Nephron (organoid): ENCODE data around the gene NLRC4.
A peak's percentile ranks its signal among the peaks of the same experiment; 100 is the strongest.

Experiments used
- H3K27ac Mint-ChIP-seq, 3 experiments: 2 replicates each; pipeline ENCODE4 v1.8.0; 2020; ENCODE audit warnings: mixed read lengths in 3 of 3, mild to moderate bottlenecking in 2 of 3, moderate library complexity in 1 of 3
- H3K27me3 Mint-ChIP-seq: 2 replicates; pipeline ENCODE4 v1.8.0; 2021; ENCODE audit warnings: low read depth, mild to moderate bottlenecking, moderate library complexity, mixed read lengths
- H3K36me3 Mint-ChIP-seq: 2 replicates; pipeline ENCODE4 v1.8.0; 2020; ENCODE audit warnings: low read depth, mixed read lengths
- H3K4me1 Mint-ChIP-seq: 2 replicates; pipeline ENCODE4 v1.8.0; 2020; ENCODE audit warnings: mixed read lengths
- H3K4me3 Mint-ChIP-seq, 3 experiments: 2 replicates each; pipeline ENCODE4 v1.8.0; 2020; ENCODE audit warnings: mild to moderate bottlenecking in 3 of 3, mixed read lengths in 3 of 3, moderate library complexity in 2 of 3
- H3K9me3 Mint-ChIP-seq: 2 replicates; pipeline ENCODE4 v1.8.0; 2020; ENCODE audit warnings: mixed read lengths
- CTCF ChIP-seq, 3 experiments: fragments of 200-600 bp; sonication (generic); IDR thresholded peaks; one replicate each; pipeline ENCODE4 v1.5.0; 2021; ENCODE audit warnings: antibody characterized with exemption in 3 of 3; ENCODE audit not compliant: unreplicated experiment in 3 of 3

The NLRC4 gene

GRCh38 chr2:32250290-32250689 lies 14.4 kb downstream of the NLRC4 start:
- H3K27ac Mint-ChIP-seq, result no peak overlapping the region
- no peaks in the 10 kb centered on the region for H3K27me3 Mint-ChIP-seq
- H3K9me3 Mint-ChIP-seq, result no peaks in the 10 kb centered on the region
- H3K4me1 Mint-ChIP-seq, result no peaks in the 10 kb centered on the region
- no peak for TF ChIP-seq CTCF (IDR thresholded peaks at IDR 0.05; ENCODE audit: unreplicated experiment in 3 of 3)
- no peak overlapping the region for H3K4me3 Mint-ChIP-seq
- no peaks in the 10 kb centered on the region for H3K36me3 Mint-ChIP-seq

GRCh38 chr2:32249731-32250236 lies 14.9 kb downstream of the NLRC4 start:
- no peak for TF ChIP-seq CTCF (IDR thresholded peaks at IDR 0.05; ENCODE audit: unreplicated experiment in 3 of 3)
- Mint-ChIP-seq H3K9me3 (no peaks in the 10 kb centered on the region), H3K27ac (no peak overlapping the region), H3K4me1 (no peaks in the 10 kb centered on the region), H3K27me3 (no peaks in the 10 kb centered on the region), H3K36me3 (no peaks in the 10 kb centered on the region), H3K4me3 (no peak overlapping the region)

- H3K9me3 Mint-ChIP-seq, result no peaks in the 10 kb centered on the region
- no peaks in the 10 kb centered on the region for H3K27me3 Mint-ChIP-seq
- H3K4me3 Mint-ChIP-seq, result no peak overlapping the region
- H3K27ac Mint-ChIP-seq, result no peak overlapping the region
- H3K4me1 Mint-ChIP-seq, result no peaks in the 10 kb centered on the region
- H3K36me3 Mint-ChIP-seq, result no peaks in the 10 kb centered on the region
- no peak for TF ChIP-seq CTCF (IDR thresholded peaks at IDR 0.05; ENCODE audit: unreplicated experiment in 3 of 3)
Observed at GRCh38 chr2:32248299-32248698, 16.4 kb downstream of the NLRC4 start.

GRCh38 chr2:32246911-32247310 lies 17.8 kb downstream of the NLRC4 start:
- H3K9me3 Mint-ChIP-seq, result no peaks in the 10 kb centered on the region
- H3K27me3 Mint-ChIP-seq, result no peaks in the 10 kb centered on the region
- H3K4me3 Mint-ChIP-seq, result no peak overlapping the region
- H3K27ac Mint-ChIP-seq, result no peak overlapping the region
- no peaks in the 10 kb centered on the region for H3K4me1 Mint-ChIP-seq
- TF ChIP-seq CTCF (IDR thresholded peaks at IDR 0.05; ENCODE audit: unreplicated experiment in 3 of 3), result no peak
- no peaks in the 10 kb centered on the region for H3K36me3 Mint-ChIP-seq

- TF ChIP-seq CTCF (IDR thresholded peaks at IDR 0.05; ENCODE audit: unreplicated experiment in 3 of 3), result no peak
- peaks cover 6% of the 10 kb centered on the region for H3K36me3 Mint-ChIP-seq
- H3K27me3 Mint-ChIP-seq, result no peaks in the 10 kb centered on the region
- no peak overlapping the region for H3K4me3 Mint-ChIP-seq
- H3K9me3 Mint-ChIP-seq, result no peaks in the 10 kb centered on the region
- H3K4me1 Mint-ChIP-seq, result no peaks in the 10 kb centered on the region
- H3K27ac Mint-ChIP-seq, result no peak overlapping the region
Observed at GRCh38 chr2:32242331-32242730, 22.4 kb downstream of the NLRC4 start.

GRCh38 chr2:32237996-32238395 lies 26.7 kb downstream of the NLRC4 start:
- H3K36me3 Mint-ChIP-seq, result peaks cover 17% of the 10 kb centered on the region
- no peak overlapping the region for H3K4me3 Mint-ChIP-seq
- no peak for TF ChIP-seq CTCF (IDR thresholded peaks at IDR 0.05; ENCODE audit: unreplicated experiment in 3 of 3)
- peaks cover 8% of the 10 kb centered on the region for H3K4me1 Mint-ChIP-seq
- H3K27me3 Mint-ChIP-seq, result no peaks in the 10 kb centered on the region
- H3K9me3 Mint-ChIP-seq, result peaks cover 2% of the 10 kb centered on the region
- H3K27ac Mint-ChIP-seq, result peak overlapping the region in 1 of 3 experiments; percentile 54
